ENCODE data around the gene POC1A. TPM values are rescaled to one million over a fixed set of nuclear protein-coding genes. Genes with fewer than 3 reads are reported as not detected.

The POC1A gene
- total and polyA plus RNA-seq, 2 donors (not counting 1 experiment from before 2014, with no cell fraction given) = 1.7 to 2.8 TPM

- no peak overlapping the region for H3K4me3 Mint-ChIP-seq
- DNase-seq (no peak), ATAC-seq (ENCODE audit: low read depth) (no peak)
- no peaks in the 10 kb centered on the region for H3K79me2 ChIP-seq (ENCODE audit: control insufficient read depth, insufficient read depth, low read length)
- no peak overlapping the region for H3K4me3 ChIP-seq (ENCODE audit: control extremely low read depth in 1 of 5, extremely low read depth in 1 of 5, insufficient read depth in 1 of 5, low read depth in 2 of 5, low read length in 4 of 5)
- H3K9me3 Mint-ChIP-seq (ENCODE audit: insufficient read depth) = peaks cover 4% of the 10 kb centered on the region
- H3K27me3 ChIP-seq (replicated peaks in 1 of 4; ENCODE audit: control extremely low read depth in 1 of 4, control insufficient read depth in 3 of 4, insufficient read depth in 4 of 4, low read length in 3 of 4) = no peaks in the 10 kb centered on the region
- no peaks in the 10 kb centered on the region for H3K27me3 Mint-ChIP-seq
- WGBS (ENCODE audit: insufficient coverage) = 97% methylated on average over 3 of the region's 3 CpGs
- intact Hi-C loops (cut with micrococcal nuclease) = no loop called here
- H3K27ac ChIP-seq (ENCODE audit: low read length in 2 of 2) = no peak overlapping the region
- no peak overlapping the region for H2AFZ ChIP-seq (ENCODE audit: insufficient read depth, low read depth, low read length, poor library complexity, severe bottlenecking)
- ChIA-PET CTCF (no interaction called here), POLR2A (no interaction called here)
- no peaks in the 10 kb centered on the region for H3K4me1 Mint-ChIP-seq
- no peaks in the 10 kb centered on the region for H3K36me3 ChIP-seq (replicated peaks in 1 of 2; ENCODE audit: control extremely low read depth in 1 of 2, control insufficient read depth in 1 of 2, extremely low read depth in 1 of 2, insufficient read depth in 2 of 2, low read length in 1 of 2)
- TF ChIP-seq CTCF (IDR thresholded peaks at IDR 0.05) (no peak), EZH2 (IDR thresholded peaks at IDR 0.05; ENCODE audit: borderline replicate concordance, insufficient read depth, low read depth, low read length, poor library complexity, severe bottlenecking) (no peak)
- H3K4me1 ChIP-seq (ENCODE audit: control insufficient read depth in 2 of 2, insufficient read depth in 2 of 2, low read length in 2 of 2) = no peaks in the 10 kb centered on the region
- H3K9me3 ChIP-seq (ENCODE audit: control extremely low read depth in 1 of 3, control insufficient read depth in 2 of 3, insufficient read depth in 1 of 3, low read length in 2 of 3) = peaks cover 0 to 7% (median 3%) of the 10 kb centered on the region in 3 donors
- no peak overlapping the region for H3K27ac Mint-ChIP-seq
- H3K4me2 ChIP-seq (replicated peaks; ENCODE audit: low read depth, low read length, poor library complexity, severe bottlenecking) = no peak overlapping the region
- no peaks in the 10 kb centered on the region for H4K20me1 ChIP-seq (ENCODE audit: control insufficient read depth, insufficient read depth, low read length, poor library complexity, severe bottlenecking)
- H3K9ac ChIP-seq (ENCODE audit: low read length) = no peak overlapping the region
Measured at GRCh38 chr3:52099001-52099401, 55.2 kb downstream of the POC1A start.

GRCh38 chr3:52097851-52098507 lies 56.2 kb downstream of the POC1A start:
- no peaks in the 10 kb centered on the region for H3K27me3 ChIP-seq (replicated peaks in 1 of 4; ENCODE audit: control extremely low read depth in 1 of 4, control insufficient read depth in 3 of 4, insufficient read depth in 4 of 4, low read length in 3 of 4)
- no peaks in the 10 kb centered on the region for H3K36me3 ChIP-seq (replicated peaks in 1 of 2; ENCODE audit: control extremely low read depth in 1 of 2, control insufficient read depth in 1 of 2, extremely low read depth in 1 of 2, insufficient read depth in 2 of 2, low read length in 1 of 2)
- peaks cover 0 to 7% (median 3%) of the 10 kb centered on the region in 3 donors for H3K9me3 ChIP-seq (ENCODE audit: control extremely low read depth in 1 of 3, control insufficient read depth in 2 of 3, insufficient read depth in 1 of 3, low read length in 2 of 3)
- H4K20me1 ChIP-seq (ENCODE audit: control insufficient read depth, insufficient read depth, low read length, poor library complexity, severe bottlenecking) = no peaks in the 10 kb centered on the region
- peaks cover 4% of the 10 kb centered on the region for H3K9me3 Mint-ChIP-seq (ENCODE audit: insufficient read depth)
- ChIA-PET POLR2A (no interaction called here), CTCF (no interaction called here)
- intact Hi-C loops (cut with micrococcal nuclease) = no loop called here
- no CpG with 5 or more reads among the region's 2 CpGs for WGBS (ENCODE audit: insufficient coverage)
- H3K9ac ChIP-seq (ENCODE audit: low read length) = no peak overlapping the region
- ATAC-seq (ENCODE audit: low read depth) (no peak), DNase-seq (no peak)
- no peak overlapping the region for H3K27ac ChIP-seq (ENCODE audit: low read length in 2 of 2)
- no peak overlapping the region for H2AFZ ChIP-seq (ENCODE audit: insufficient read depth, low read depth, low read length, poor library complexity, severe bottlenecking)
- TF ChIP-seq CTCF (IDR thresholded peaks at IDR 0.05) = no peak
- TF ChIP-seq EZH2 (IDR thresholded peaks at IDR 0.05; ENCODE audit: borderline replicate concordance, insufficient read depth, low read depth, low read length, poor library complexity, severe bottlenecking) = no peak
- no peak overlapping the region for H3K4me3 ChIP-seq (ENCODE audit: control extremely low read depth in 1 of 5, extremely low read depth in 1 of 5, insufficient read depth in 1 of 5, low read depth in 2 of 5, low read length in 4 of 5)
- no peaks in the 10 kb centered on the region for H3K27me3 Mint-ChIP-seq
- H3K4me2 ChIP-seq (replicated peaks; ENCODE audit: low read depth, low read length, poor library complexity, severe bottlenecking) = no peak overlapping the region
- H3K4me3 Mint-ChIP-seq = no peak overlapping the region
- no peak overlapping the region for H3K27ac Mint-ChIP-seq
- H3K79me2 ChIP-seq (ENCODE audit: control insufficient read depth, insufficient read depth, low read length) = no peaks in the 10 kb centered on the region
- H3K4me1 Mint-ChIP-seq = no peaks in the 10 kb centered on the region
- H3K4me1 ChIP-seq (ENCODE audit: control insufficient read depth in 2 of 2, insufficient read depth in 2 of 2, low read length in 2 of 2) = no peaks in the 10 kb centered on the region
